Kidney (tissue), 14 donors: ENCODE measurements around the gene PLA2G4D. TPM values are rescaled to one million over a fixed set of nuclear protein-coding genes. Genes with fewer than 3 reads are reported as not detected.

ENCODE experiments used
- DNase-seq, 5 donors: peaks; one replicate each; pipeline ENCODE4 v3.0.0-alpha.2; 2013 to 2020
- FAIRE-seq: peaks from 2 replicates; lab custom pipeline; 2012; peaks lifted over from hg19 to GRCh38; lab: Jason Lieb, UNC
- H3K27ac ChIP-seq, 2 donors: one replicate each; pipeline ENCODE4 v1.7.0; 2013; ENCODE audit warnings: low read depth in 2 of 2, low read length in 2 of 2, inconsistent platforms in 1 of 2
- H3K27me3 ChIP-seq: one replicate; pipeline ENCODE4 v1.7.1; 2013; ENCODE audit warnings: low read length, inconsistent platforms; ENCODE audit not compliant: control insufficient read depth, insufficient read depth
- H3K36me3 ChIP-seq, 3 donors: one replicate each; pipeline versions ENCODE4 v1.7.0 to v1.7.1; 2013; ENCODE audit warnings: low read length in 3 of 3, control low read depth in 1 of 3, inconsistent platforms in 1 of 3; ENCODE audit not compliant: insufficient read depth in 3 of 3, control insufficient read depth in 2 of 3
- H3K4me1 ChIP-seq, 3 donors: one replicate each; pipeline versions ENCODE4 v1.7.0 to v1.7.1; 2013; ENCODE audit warnings: low read length in 3 of 3, inconsistent platforms in 1 of 3, low read depth in 1 of 3; ENCODE audit not compliant: control insufficient read depth in 2 of 3, insufficient read depth in 2 of 3
- H3K4me3 ChIP-seq, 3 donors: one replicate each; pipeline versions ENCODE4 v1.7.0 to v1.8.1; 2013; ENCODE audit warnings: low read length in 3 of 3, control low read depth in 1 of 3, inconsistent platforms in 1 of 3
- H3K9ac ChIP-seq, 3 donors: one replicate each; pipeline versions ENCODE4 v1.7.0 to v1.7.1; 2013; ENCODE audit warnings: low read length in 3 of 3, control low read depth in 1 of 3, inconsistent platforms in 1 of 3
- H3K9me3 ChIP-seq, 3 donors: one replicate each; pipeline versions ENCODE4 v1.7.0 to v1.7.1; 2013; ENCODE audit warnings: low read length in 3 of 3, control low read depth in 1 of 3, inconsistent platforms in 1 of 3; ENCODE audit not compliant: control insufficient read depth in 2 of 3, insufficient read depth in 1 of 3
- CTCF ChIP-seq: IDR thresholded peaks from 3 replicates; pipeline ENCODE4 v1.5.1; 2012; ENCODE audit warnings: mild to moderate bottlenecking, moderate library complexity, borderline replicate concordance; ENCODE audit not compliant: insufficient read depth; ENCODE audit errors: extremely low read depth
- intact Hi-C: fragments of 100-400 bp; cut with DNase I; formaldehyde crosslinking; loops from one replicate; pipeline ENCODE4 v1.11.1; 2022
- polyA plus RNA-seq: library from polyadenylated mRNA; stranded (reverse); fragments of 350-450 nt; fragmentation: Illumina TruSeq; extraction: RNeasy Lipid Tissue Mini Kit (QIAGEN cat#74804); gene quantifications from one replicate; pipeline ENCODE4 v1.2.3, GENCODE V29; 2014; ENCODE audit warnings: low read depth, low replicate concordance; ENCODE audit not compliant: insufficient read depth
- total RNA-seq: library from RNA; stranded (reverse); fragmentation: NEBNext Ultra II Directional; extraction: Animal tissue kit (Norgen Biotek cat#: 25700); gene quantifications from one replicate; pipeline ENCODE4 v1.2.1, GENCODE V29; 2021
- donor health status: control.
- donor health status: control.
- donor health status: control.
- donor health status: control.
- donor health status: control.
- donor health status: DM: yes; HTN: yes; CAD: no.
- donor health status: Normal renal cell carcinoma (clear cell type).

The PLA2G4D gene
- total and polyA plus RNA-seq, 2 donors from 2014 or later, result not detected

DNA sequence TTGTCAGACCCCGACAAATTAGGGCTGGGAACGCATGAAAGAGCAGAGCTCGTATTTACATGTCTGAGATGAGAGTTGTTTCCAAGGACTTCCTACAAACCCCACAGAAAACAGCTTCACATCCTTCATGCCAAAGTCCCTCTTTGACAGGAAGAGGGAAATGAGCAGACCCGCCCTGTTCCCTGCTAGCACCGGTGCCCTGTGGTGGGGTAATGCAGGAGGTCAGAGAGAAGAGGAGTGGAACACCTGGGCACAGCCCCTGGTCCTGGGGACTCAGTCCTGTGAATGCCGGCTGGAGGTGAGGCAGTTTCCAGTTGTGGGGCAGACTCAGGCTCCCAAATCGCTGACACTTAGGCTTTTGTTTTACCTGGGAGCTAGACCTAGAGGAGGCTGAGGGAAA lies 4.0 kb downstream of the PLA2G4D start:
- Histone ChIP-seq H3K9me3 (no peaks in the 10 kb centered on the region), H3K36me3 (no peaks in the 10 kb centered on the region), H3K9ac (no peak overlapping the region), H3K27ac (no peak overlapping the region), H3K4me1 (no peaks in the 10 kb centered on the region), H3K4me3 (no peak overlapping the region), H3K27me3 (no peaks in the 10 kb centered on the region)
- no peak for TF ChIP-seq CTCF
- DNase-seq, result no peak
- no peak for FAIRE-seq
- intact Hi-C loops, result no loop called here

DNA sequence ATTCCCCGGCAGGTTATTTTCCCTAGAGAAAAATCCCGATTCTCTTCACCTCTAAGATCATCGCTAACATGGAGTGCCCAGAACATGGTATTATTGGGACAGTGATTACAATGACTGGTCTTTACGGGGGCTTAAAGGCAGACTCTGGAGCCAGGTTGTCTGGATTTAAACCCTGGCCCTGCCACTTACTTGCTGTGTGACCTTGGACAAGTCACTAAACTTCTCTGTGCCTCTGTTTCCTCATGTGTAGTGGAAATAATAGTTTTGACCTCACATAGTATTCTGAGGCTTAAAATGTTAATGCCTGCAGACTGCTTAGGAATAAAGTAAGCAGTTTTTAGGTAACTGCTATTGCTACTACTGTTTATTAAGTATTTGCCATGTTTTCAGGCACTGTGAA lies 4.4 kb downstream of the PLA2G4D start:
- no peak for FAIRE-seq
- Histone ChIP-seq H3K27me3 (no peaks in the 10 kb centered on the region), H3K9ac (no peak overlapping the region), H3K36me3 (no peaks in the 10 kb centered on the region), H3K9me3 (no peaks in the 10 kb centered on the region), H3K27ac (no peak overlapping the region), H3K4me1 (no peaks in the 10 kb centered on the region), H3K4me3 (no peak overlapping the region)
- intact Hi-C loops, result no loop called here
- DNase-seq, result no peak
- TF ChIP-seq CTCF, result no peak

DNA sequence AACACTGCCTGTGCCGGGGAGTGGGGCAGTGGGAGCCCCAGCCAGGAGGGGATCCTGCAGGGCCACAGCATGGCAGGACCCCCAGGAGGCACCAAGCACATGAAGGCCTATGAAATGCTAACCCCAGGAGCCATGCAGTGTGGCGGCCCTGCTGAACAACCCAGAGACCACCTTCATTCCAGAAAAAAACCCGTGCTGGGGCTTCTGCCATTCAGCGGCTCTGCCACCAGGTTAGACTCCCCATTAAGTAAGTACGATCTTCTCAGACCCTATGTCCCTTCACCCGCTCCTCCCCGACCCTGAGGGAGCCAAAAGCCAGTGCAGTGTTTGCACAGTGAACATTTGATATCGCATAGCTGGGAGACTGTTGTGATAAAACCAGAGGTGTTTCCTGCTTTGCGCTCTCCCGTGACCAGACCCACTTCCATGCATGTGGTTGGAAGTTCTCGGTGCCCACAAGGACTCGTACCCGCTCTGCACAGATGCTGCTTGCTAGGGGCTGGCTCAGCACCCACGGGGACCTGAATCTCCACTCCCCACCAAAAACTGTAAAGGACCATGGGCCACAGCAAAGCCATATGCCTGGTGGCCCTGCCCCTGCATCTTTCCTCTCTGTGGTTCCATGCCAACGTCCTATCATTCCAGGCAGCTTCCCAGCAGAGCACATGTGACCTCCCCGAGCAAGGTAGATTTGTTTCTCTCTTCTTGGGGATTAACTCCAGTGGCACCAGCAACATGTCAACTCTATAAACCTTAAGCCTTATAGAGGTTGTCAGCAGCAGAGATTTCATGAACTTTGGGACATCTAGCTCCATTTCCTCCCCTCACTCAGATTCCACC lies 5.3 kb downstream of the PLA2G4D start:
- no peaks in the 10 kb centered on the region for H3K36me3 ChIP-seq
- no peak for DNase-seq
- intact Hi-C loops, result no loop called here
- no peak overlapping the region for H3K27ac ChIP-seq
- no peaks in the 10 kb centered on the region for H3K4me1 ChIP-seq
- no peaks in the 10 kb centered on the region for H3K27me3 ChIP-seq
- H3K4me3 ChIP-seq, result no peak overlapping the region
- no peak overlapping the region for H3K9ac ChIP-seq
- no peak for FAIRE-seq
- TF ChIP-seq CTCF, result no peak
- H3K9me3 ChIP-seq, result no peaks in the 10 kb centered on the region
